ENCODE data around the gene FBXO11.

DNA sequence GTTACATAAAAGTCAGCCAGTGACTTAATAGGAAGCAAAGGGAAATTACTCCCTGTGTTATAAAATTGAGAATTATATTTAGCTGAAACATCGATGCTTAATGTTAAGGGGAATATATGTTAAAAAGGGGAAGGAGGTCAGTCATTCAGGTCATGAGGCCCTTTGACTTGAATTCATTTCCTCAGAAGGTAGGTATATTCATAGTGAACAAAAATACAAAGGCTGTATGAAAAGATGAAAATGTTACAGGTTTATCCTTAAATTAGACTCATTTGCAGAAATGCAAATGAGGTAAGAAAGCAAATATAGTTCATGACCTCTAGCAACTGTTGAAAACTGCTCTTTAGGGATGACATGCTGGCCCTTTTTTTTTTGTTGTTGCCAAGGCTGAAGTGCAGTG is 102.5 kb downstream of the FBXO11 start:
- TF ChIP-seq POLR2A (IDR thresholded peaks at IDR 0.05; ENCODE audit: low read depth, low read length): no peak
- no peak for TF ChIP-seq POLR2AphosphoS5 (IDR thresholded peaks at IDR 0.05; ENCODE audit: low read depth, low read length)

Measured in GM12891 (cell line).